Stimulated activated CD8-positive, alpha-beta memory T cell treated with anti-CD3 and anti-CD28 coated beads, Interleukin-15, amount 100 ng/mL, for 48 hours (primary cell): ENCODE measurements around the gene LNX1.

Source experiments
- DNase-seq, 2 donors: peaks; one replicate each; pipeline ENCODE4 v3.0.0-alpha.2; 2020; ENCODE audit warnings: low read depth in 2 of 2

The LNX1 gene

DNA sequence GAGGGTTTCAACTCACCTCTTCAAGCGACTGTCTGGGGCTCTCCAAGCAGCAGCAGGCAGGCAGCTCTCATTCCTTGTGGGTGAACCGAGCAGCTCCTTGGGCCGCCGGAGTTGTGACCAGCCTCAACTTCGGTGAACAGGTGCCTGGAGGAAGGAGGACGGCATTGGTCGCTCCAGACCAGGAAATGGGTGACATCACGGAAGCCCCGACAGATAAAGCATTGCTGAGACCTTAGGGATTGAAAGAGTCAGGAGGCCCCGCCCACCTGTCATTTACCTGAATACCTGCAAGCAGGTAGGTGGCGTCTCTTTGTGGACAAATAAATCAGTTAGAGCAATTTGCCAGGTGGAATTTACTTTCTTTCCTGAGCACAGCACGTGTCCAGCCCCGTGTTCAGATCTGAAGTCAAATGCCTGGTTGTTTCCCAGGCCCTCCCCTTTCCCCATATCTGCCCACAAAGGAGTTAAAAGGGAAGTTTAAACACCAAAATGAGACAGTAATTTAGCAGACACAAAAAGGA lies at the start of gene LNX1:
Gene LNX1 (minus strand): TSS at position 115 of the 521 bp plus-strand sequence. CDS start 17,484 bp downstream, outside the sequence.
- no peak for DNase-seq

DNA sequence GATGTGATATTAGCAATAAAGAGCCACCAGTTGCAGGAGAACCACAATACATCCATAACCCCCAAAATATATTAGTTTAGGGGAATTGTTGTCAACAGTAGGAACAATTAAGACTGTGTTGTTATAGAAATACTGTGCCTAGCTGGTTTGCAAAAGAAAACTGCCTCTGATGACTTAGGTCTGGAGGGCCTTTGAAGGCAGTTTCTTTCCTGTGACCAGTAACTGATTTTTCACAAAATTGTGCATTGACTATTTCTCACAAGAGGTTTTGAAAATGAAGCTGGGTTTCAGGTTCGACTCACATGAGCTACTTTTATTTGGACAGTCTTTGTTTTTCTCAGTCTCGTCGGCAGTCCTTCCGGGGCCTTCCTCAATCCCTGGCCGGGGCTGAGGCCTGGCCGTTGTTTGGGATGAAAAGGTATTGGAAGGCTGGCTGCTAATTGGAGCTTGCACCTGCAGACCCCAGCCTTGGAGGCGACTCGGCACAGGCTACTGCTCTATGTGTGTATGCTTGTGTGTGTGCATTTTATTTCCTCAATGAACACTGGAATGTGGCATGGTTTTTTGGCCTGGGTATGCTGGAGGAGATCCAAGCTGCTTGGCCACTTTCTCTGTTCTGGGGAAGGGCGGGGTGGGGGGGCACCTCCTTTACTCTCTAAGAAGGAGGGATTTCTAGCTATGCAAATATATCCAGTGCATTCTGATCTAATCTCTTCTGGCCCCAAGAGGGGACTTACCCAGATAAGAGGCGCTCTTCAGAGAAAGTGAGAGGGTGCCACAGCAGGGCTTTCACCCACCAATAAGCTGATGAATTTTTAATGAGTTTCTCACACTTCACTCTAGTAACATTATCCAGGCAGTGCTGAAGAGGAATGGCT lies 49.5 kb upstream of the LNX1 start:
- DNase-seq: no peak

DNA sequence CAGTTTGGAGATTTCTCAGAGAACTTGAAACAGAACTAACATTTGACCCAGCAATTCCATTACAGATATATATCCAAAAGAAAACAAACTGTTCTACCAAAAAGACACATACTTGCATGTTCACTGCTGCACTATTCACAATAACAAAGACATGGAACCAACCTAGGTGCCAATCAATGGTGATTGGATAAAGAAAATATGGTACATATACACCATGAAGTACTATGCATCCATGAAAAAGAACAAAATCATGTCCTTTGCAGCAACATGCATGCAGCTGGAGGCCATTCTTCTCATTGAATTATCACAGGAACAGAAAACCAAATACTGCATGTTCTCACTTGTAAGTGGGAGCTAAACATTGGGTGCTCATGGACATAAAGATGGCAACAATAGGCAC lies 47.6 kb upstream of the LNX1 start:
- DNase-seq: no peak

DNA sequence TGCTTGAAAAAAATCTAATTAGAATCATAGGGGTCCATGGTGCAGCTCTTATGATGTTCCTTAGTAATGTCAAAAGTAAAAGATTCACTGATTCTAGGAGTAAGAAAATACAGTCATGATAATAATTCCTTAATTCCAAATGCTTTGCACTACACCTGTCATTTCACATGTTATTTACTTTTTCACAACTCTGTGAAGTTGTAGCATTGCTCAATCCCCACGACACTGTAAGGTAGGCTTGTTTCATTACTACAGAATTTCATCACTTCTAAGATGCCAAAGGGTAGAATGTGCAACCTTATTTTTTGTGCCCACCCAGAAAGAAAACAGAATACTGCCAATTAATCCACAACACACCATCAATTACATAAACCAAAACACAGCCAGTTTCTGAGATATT lies 46.1 kb upstream of the LNX1 start:
- no peak for DNase-seq

DNA sequence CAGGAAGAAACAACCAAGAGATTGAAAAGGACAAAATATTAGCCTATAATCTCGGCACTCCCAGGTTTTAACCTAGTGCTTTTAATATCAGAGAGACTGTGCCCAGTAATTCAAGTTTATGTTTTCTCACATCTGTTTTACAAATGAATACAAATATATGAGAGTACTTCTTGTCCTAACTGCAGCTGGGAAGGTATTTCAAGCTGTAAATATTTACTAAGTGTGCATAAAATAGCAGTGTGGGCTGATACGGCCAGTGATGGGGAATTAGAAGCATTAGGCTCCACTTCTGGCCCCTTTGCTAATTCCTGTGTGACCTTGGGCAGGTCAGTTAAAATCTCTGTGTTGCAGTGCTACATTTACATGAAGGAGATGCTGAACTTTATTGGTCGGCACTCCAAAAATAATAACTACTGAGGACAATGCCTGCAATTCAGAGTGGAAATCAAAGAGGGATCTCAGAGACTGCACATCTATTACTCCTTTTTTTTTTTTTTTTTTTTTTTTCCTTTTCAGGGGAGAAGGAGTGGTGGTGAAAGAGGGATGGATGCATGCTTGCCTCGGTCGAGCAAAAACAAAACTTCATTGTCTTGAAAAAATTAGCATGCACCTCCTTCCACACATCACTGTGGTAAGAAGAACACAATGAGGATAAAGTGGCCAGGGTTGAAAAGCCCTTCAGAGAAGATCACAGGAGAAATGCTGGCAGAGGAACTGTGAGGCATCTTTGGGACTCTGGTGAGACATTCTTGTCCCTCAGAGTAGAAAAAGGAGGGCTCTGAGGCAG lies 44.6 kb upstream of the LNX1 start:
- DNase-seq: no peak

DNA sequence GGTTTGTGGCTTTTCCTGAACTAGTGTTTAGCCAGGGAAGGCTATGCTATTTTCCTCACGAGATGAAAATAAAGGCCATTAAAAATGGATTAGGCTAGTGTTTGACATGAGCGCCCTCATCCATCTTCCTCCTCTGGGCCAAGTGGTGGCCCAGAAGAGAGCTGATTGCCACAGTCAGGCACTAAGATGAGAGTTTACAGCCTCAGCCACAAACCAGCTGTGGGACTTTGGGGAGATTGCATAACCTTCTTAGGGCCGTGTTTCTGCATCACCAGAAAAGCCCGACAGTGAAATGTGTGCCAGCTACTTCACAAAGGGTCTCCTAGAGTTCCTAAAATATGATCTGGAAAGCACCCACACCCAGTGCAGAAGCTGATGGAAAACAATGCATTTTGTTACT lies 42.3 kb upstream of the LNX1 start:
- no peak for DNase-seq

DNA sequence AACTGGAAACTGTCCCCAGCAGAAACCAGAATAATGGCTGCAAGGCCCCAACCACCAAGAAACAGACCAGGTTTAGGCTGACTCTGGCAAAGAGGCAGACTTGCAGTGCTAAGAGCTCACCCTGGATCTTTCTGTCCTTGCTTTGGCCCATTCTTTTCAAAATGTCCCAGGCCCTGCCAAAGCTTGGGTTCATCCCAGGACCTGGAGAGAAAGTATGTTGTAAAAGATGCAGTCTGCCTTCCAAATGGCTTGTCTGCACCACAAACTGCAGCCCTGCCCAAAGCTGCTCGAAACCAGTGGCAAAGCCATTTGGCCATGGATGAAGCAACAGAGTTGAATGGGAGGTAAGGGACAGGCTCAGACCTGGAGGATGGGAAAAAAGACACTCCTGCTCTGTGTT lies 38.0 kb upstream of the LNX1 start:
- DNase-seq: no peak

DNA sequence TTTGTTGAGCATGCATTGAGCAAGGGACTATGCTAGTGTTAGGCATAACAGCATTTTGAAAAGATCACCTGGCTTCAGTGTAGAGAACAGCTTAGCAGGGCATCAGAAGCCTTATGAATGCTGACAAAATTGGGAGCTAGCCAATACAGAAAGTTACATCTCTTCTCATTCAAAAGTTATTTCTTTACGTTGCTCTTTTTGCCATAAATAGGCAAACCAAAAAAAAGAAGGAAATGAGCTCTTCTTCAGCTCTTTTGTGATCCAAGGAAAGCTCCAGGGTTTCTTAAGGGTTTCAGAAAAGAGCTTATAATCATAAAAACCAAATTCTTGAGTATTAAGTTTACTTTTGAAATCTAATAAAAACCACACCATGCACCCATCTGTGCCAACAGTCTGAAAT lies 35.2 kb upstream of the LNX1 start:
- no peak for DNase-seq

DNA sequence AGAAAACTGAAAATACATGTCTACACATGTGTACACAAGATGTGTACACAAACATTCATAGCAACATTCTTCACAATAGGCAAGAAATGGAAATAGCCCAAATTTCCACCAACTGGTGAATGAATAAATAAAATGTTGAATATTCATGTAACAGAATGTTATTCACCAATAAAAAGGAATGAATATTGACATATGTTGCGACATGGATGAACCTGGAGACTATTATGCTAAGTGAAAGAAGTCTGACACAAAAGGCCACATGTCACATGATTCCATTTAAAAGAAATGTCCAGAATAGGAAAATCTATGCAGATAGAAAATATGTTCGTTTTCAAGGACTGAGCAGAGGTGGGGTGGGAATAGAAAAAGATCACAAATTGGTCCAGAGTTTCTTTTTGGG lies 34.6 kb upstream of the LNX1 start:
- no peak for DNase-seq

DNA sequence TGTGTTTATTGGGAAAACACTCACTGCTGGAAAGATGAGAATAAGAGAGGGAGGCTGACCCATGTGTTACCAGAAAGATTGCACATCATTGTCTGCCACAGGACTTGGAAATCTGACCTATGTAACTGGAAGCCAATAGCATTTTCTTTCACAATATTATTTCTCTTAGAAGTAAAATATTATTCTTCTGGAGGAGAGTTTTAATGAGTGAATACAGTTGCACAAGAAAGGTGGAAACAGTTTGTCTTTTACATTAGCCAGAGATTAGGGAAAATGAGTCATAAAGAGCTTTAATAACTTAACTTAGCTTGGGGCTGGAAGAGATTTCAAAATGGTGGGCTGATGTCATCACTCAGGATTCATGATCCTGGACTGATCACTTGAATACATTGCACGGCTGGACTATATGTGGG lies 31.5 kb upstream of the LNX1 start:
- no peak for DNase-seq

DNA sequence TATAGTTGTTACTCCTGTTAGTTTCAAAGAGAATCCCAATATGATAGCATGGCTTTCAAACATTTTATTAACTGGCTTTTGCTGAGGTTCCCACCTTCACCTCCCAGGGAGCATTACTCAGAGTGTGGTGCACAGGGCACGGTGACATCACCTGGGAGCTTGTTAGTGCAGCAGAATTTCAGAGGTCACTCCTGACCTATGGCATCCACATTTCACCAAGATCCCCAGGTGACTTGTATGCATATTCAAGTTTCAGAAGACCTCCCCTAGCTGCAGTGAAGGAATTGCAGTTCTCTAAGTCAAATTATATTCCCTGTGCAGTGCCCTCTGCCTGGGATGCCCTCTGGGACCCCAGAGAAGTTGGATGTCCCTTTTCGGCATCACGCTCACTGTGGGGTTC lies 29.7 kb upstream of the LNX1 start:
- no peak for DNase-seq

DNA sequence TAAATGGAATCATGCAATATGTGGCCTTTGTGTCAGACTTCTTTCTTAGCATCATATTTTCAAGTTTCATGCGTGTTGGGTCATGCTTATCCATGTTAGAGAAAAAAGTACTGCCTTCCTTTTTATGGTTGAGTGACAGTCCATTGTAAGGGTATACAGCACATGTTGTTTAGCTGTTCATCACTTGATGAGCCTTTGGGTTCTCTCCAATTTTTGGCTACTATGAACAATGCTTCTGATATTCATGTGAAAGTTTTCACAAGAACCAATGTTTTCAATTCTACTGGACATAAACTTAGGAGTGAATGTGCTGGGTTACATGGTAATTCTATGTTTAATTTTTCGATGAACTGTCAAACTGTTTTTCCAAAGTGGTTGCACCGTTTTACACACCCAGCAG lies 28.1 kb upstream of the LNX1 start:
- DNase-seq: no peak

DNA sequence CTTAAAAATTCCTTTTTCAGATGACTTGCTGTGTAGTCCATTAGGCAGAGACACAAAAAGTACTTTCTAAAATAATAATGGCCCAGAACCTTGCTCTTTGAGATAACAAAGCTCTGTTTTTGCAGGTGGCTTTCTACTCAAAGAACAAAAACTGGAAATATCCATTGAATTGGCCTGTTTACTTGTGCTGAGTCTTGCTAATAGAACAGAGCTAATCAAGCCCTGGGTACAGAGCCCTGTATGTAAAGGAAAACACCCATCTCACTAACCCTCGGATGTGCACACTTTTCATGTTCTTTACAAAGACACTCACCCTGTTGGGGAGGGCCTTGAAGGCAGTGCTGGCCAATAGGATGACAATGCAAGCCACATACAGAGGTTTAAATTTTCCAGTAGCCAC lies 27.0 kb upstream of the LNX1 start:
- no peak for DNase-seq

DNA sequence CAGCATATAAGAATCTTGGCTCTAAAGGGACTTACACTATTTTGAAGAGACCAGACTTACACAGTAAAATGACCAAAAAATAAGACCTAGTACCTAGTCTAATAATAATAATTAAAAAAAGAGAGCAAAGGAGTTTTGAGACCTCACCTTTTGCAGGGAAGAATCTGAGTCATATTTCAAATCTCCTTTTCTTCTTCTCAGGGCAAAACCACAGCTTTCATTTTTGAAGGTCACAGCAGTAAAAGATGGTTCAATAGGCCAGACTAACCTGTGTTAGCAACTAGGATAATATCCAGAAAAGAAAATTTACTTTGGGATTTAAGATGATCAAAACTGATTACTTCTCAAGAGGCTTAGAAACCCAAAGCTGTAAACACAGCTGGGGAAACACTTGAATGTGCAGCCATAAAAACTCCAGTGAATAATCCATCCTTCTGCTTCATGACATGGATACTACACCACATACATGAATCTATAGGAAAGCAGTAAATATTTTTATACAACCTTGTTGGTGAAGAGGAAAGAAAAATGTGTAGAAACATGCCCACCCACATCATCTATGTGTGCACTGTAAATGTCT lies 25.9 kb upstream of the LNX1 start:
- no peak for DNase-seq

DNA sequence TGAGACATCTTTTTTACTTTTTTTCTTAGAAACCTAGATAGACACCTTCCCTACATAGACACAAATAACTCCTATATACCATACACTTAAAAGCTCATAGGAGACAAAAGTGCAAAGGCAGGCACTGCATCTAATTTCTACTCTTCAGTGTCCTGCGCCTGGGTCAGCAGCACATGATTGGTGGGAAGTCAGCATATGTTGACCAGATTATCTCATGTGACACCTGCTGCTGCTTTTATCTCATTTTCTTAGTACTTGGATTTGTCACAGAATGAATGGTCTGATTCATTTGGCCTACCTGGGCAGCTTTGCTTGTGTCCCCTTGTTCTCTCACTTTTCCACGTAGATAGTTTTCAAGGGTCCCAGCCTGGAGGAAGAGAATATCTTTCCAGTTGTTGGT lies 24.9 kb upstream of the LNX1 start:
- no peak for DNase-seq

DNA sequence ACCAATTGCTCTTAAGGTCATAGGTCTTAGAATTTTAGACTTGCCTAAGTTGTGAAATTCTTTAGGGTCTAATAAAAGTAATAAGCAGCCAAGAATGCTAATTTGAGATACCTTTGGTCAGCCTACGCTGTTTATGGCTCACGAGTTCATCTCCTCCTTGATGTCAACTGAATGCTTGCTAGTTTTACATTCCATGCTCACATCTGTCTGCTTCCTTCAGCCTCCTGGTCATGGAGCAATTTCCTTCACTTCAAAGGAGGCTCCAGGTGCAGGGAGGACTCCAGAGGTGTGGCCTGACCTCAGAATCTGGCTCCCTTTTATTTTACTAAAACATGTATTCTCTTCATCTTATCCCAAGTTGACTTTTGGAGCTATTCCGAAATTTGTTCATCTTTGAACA lies 23.3 kb upstream of the LNX1 start:
- no peak for DNase-seq

DNA sequence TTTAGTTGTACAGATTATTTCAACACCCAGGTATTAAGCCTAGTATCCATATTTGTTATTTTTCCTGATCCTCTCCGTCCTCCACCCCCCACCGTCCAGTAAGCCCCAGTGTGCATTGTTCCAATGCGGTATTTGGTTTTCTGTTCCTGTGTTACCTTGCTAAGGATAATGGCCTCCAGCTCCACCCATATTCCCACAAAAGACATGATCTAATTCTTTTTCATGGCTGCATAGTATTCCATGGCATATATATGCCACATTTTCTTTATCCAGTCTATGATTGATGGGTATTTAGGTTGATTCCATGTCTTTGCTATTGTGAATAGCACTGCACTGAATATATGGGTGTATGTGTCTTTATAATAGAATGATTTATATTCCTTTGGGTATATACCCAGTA lies 22.1 kb upstream of the LNX1 start:
- no peak for DNase-seq

DNA sequence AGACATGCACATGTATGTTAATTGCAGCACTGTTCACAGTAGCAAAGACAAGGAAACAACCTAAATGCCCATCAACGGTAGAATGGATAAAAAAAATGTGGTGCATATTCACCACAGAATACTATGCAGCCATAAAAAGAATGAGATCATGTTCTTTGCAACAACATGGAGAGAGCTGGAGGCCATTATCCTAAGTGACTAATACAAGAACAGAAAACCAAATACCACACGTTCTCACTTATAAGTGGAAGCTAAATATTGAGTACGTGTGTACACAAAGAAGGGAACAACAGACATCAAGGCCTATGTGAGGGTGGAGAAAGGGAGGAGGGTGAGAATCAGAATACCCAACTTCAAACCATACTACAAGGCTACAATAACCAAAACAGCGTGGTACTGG lies 17.4 kb upstream of the LNX1 start:
- DNase-seq: no peak

DNA sequence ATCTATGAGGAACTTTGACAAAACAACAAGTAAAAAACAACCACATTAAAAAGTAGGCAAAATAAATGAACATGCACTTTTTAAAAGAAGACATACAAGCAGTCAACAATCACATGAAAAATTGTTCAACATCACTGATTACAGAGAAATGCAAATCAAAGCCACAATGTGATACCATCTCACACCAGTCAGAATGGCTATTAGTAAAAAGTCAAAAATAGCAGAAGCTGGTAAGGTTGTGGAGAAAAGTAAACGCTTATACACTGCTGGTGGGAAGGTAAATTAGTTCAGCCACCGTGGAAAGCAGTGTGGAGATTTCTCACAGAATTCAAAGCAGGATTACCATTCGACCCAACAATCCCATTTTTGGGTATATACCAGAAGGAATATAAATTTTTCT lies 17.0 kb upstream of the LNX1 start:
- DNase-seq: no peak

DNA sequence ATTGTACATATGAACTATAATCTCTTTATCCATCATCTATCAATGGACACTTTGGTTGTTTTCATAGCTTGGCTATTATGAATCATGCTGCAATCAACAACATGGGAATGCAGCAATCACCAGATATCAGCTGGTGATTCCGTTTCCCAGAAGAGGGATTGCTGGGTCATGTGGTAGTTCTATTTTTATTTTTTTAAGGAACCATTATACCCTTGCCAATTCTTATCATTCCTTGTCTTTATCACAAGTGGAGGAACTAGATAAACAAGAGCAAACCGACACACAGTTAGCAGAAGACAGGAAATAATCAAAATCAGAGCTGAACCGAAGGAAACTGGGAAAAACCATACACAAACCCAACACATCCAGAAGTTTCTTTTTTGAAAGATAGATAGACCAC lies 14.5 kb upstream of the LNX1 start:
- DNase-seq: no peak

DNA sequence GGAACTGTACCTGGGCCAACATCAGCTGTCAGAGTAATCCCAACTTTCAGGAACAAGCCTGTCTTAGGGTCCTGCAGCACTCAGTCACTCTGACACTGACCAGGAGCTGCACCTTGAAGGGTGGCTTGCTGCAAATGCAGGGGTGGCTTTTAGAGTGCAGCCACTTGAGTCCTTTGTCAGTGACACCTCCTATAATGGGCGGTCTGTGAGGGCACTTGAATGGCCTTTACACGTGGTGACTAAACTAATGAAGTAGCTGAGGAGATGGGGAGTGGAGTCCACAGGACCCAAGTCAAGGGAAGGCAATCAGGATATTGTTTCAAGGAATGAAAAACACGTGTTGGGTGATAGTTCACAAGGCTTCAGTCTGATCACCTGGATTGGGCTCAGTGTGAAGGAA lies 11.1 kb upstream of the LNX1 start:
- DNase-seq: no peak

DNA sequence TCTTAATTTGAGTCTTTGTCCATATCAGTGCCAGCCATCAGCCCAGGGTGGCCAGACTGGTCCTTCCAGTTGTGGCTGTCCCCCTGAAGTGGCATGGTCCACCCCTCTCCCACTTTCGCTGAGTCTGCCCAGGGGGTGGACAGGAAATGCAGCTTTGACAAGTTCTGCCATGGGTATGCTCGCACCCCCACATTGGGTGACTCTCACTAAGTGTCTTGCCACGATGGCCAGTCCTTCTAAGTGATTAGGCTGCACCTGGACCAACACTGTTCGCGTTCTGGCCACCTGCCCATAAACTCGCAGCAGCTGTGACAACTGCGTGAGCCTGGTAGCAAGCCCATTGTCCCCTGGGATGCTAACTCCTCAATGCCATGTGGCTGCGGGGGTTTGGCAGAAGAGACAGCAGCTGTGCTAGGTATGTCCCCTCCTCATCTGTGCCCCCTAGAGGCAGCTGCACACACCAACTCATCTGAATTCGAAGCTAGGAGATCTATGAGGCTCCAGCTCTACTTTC lies 10.0 kb upstream of the LNX1 start:
- no peak for DNase-seq
